HCT116 (cell line): ENCODE data around the gene GPR171.

Source experiments
- CEBPB ChIP-seq: IDR thresholded peaks from 2 replicates; pipeline ENCODE4 v1.6.1; 2012; ENCODE audit warnings: low read depth
- EZH2 ChIP-seq: fragments of 200-600 bp; sonication (generic); IDR thresholded peaks from 2 replicates; pipeline ENCODE4 v1.6.1; 2017; ENCODE audit warnings: antibody characterized with exemption, mixed run types
- EZH2phosphoT487 ChIP-seq: fragments of 200-600 bp; IDR thresholded peaks from 2 replicates; pipeline ENCODE4 v1.6.1; 2018; ENCODE audit warnings: antibody characterized with exemption, borderline replicate concordance
- FOSL1 ChIP-seq: IDR thresholded peaks from 2 replicates; pipeline ENCODE4 v1.6.1; 2012; ENCODE audit warnings: low read depth
- POLR2A ChIP-seq: IDR thresholded peaks from 2 replicates; pipeline ENCODE4 v1.7.0; 2011; ENCODE audit warnings: borderline replicate concordance; ENCODE audit not compliant: insufficient read depth, insufficient read length; ENCODE audit errors: extremely low read depth
- POLR2AphosphoS5 ChIP-seq: IDR thresholded peaks from 2 replicates; pipeline ENCODE4 v1.6.1; 2011; ENCODE audit warnings: mild to moderate bottlenecking, low read depth, low read length, moderate library complexity
- RAD21 ChIP-seq: IDR thresholded peaks from 2 replicates; pipeline ENCODE4 v1.6.1; 2012; ENCODE audit warnings: low read depth, mild to moderate bottlenecking
- SIN3A ChIP-seq: IDR thresholded peaks from 2 replicates; pipeline ENCODE4 v1.6.1; 2012; ENCODE audit warnings: low read depth
- SP1 ChIP-seq: IDR thresholded peaks from 2 replicates; pipeline ENCODE4 v1.6.1; 2012; ENCODE audit warnings: low read depth
- SRF ChIP-seq: IDR thresholded peaks from 2 replicates; pipeline ENCODE4 v1.6.1; 2012; ENCODE audit warnings: low read depth
- TF ChIP-seq, protein P1 (sequence below), 3 experiments: fragments of 200-600 bp in 1 of 3; sonication (generic) in 1 of 3; IDR thresholded peaks in 2 of 3; conservative IDR thresholded peaks in 1 of 3; 2 replicates each; pipeline ENCODE4 v1.5.1; 2012 to 2017; ENCODE audit warnings: low read depth in 2 of 3, low read length in 2 of 3, antibody characterized with exemption in 1 of 3, borderline replicate concordance in 1 of 3, control low read depth in 1 of 3, mild to moderate bottlenecking in 1 of 3, mixed read lengths in 1 of 3, mixed run types in 1 of 3, moderate library complexity in 1 of 3; ENCODE audit not compliant: insufficient read depth in 1 of 3
- TF ChIP-seq, protein P2 (sequence below): IDR thresholded peaks from 2 replicates; pipeline ENCODE4 v1.6.1; 2011; ENCODE audit warnings: mild to moderate bottlenecking, low read length, moderate library complexity; ENCODE audit not compliant: insufficient replicate concordance; ENCODE audit errors: extremely low read depth

DNA sequence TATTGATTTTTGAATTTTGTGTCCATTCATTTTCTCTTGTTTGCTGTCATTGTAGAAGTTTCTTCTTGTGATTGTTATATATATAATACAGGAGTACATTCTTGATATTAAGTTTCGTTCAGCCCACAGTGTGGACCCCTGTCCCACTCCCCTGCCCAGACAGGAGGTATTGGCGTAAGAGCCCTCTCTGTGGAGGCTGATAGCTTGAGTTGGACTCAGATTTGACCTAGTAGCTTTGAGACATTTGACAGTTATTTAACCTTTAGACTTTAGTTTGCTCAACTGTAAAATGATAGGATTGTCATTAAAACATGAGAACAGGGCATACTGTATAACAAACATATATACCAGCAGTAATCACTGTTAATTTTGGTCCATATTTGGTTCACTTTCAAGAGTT is 27.1 kb downstream of the GPR171 start:
- TF ChIP-seq, protein P1, sequence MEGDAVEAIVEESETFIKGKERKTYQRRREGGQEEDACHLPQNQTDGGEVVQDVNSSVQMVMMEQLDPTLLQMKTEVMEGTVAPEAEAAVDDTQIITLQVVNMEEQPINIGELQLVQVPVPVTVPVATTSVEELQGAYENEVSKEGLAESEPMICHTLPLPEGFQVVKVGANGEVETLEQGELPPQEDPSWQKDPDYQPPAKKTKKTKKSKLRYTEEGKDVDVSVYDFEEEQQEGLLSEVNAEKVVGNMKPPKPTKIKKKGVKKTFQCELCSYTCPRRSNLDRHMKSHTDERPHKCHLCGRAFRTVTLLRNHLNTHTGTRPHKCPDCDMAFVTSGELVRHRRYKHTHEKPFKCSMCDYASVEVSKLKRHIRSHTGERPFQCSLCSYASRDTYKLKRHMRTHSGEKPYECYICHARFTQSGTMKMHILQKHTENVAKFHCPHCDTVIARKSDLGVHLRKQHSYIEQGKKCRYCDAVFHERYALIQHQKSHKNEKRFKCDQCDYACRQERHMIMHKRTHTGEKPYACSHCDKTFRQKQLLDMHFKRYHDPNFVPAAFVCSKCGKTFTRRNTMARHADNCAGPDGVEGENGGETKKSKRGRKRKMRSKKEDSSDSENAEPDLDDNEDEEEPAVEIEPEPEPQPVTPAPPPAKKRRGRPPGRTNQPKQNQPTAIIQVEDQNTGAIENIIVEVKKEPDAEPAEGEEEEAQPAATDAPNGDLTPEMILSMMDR (IDR thresholded peaks at IDR 0.05 in 2 of 3, conservative IDR thresholded peaks at IDR 0.05 in 1 of 3; ENCODE audit: borderline replicate concordance in 1 of 3, insufficient read depth in 1 of 3, low read depth in 2 of 3, low read length in 2 of 3) = no peak
- no peak for TF ChIP-seq RAD21
- TF ChIP-seq, protein P2, sequence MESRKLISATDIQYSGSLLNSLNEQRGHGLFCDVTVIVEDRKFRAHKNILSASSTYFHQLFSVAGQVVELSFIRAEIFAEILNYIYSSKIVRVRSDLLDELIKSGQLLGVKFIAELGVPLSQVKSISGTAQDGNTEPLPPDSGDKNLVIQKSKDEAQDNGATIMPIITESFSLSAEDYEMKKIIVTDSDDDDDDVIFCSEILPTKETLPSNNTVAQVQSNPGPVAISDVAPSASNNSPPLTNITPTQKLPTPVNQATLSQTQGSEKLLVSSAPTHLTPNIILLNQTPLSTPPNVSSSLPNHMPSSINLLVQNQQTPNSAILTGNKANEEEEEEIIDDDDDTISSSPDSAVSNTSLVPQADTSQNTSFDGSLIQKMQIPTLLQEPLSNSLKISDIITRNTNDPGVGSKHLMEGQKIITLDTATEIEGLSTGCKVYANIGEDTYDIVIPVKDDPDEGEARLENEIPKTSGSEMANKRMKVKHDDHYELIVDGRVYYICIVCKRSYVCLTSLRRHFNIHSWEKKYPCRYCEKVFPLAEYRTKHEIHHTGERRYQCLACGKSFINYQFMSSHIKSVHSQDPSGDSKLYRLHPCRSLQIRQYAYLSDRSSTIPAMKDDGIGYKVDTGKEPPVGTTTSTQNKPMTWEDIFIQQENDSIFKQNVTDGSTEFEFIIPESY = no peak
- TF ChIP-seq SP1 = no peak
- TF ChIP-seq FOSL1 = no peak
- TF ChIP-seq CEBPB = no peak
- TF ChIP-seq EZH2 = no peak
- no peak for TF ChIP-seq SIN3A
- no peak for TF ChIP-seq SRF
- no peak for TF ChIP-seq POLR2A
- no peak for TF ChIP-seq EZH2phosphoT487
- TF ChIP-seq POLR2AphosphoS5 = no peak
